ENCODE results near the gene ZC2HC1C.

The ZC2HC1C gene

GRCh38 chr14:75069121-75069810 lies at the start of gene ZC2HC1C:
Gene ZC2HC1C, plus strand, starts transcription at chr14:75069641. Its CDS starts 933 bp downstream, at chr14:75070574.
- peak; percentile 74 to 96 for DNase-seq

- DNase-seq = peak in 1 of 2 experiments; percentile 9
These were observed 46.8 kb upstream of the ZC2HC1C start for GRCh38 chr14:75022655-75023054.

- no peak for DNase-seq
These were observed 46.3 kb upstream of the ZC2HC1C start for GRCh38 chr14:75023108-75023507.

DNA sequence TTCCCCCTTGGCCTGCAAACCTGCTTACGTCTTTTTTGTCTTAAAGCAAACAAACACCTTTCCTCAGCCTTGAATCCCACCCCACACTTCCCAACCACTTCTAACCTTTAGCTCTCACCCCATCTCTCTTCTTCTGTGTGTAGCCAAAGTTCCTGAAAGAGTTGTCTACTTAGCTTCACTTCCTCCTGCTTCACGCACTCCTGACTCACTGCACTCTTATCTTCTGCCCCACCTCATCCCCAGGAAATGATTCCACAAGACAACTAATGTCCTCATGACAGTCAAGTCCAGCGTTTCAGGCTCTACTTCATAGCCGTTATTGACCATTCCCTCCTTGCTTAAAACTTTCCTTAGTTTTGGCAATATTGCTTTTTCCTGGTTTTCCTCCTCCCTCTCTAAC lies 44.4 kb upstream of the ZC2HC1C start:
- no peak for DNase-seq

DNA sequence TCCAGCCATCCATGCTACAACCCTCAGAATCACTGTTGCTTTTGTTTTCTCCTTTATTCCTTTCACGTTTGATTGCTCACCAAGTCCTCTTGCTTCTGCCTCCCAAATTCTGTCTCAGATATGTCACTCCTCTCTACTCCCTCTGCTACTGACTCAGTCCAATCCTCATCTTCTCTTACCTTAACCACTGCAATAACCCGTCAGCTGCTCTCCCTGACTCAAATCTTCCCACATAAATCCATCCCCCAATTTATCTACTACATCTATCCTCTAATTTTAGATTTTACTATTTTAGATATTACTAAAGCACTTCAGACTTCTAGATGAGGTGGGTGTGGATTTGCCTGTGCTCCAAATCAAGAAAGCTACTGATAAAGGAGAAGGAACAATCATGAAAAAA lies 43.6 kb upstream of the ZC2HC1C start:
- no peak for DNase-seq

GRCh38 chr14:75030147-75030546 lies 39.3 kb upstream of the ZC2HC1C start:
- no peak for DNase-seq

- DNase-seq = no peak
These were observed 36.5 kb upstream of the ZC2HC1C start for GRCh38 chr14:75032939-75033338.

- no peak for DNase-seq
These were observed 28.9 kb upstream of the ZC2HC1C start for GRCh38 chr14:75040507-75040906.

DNA sequence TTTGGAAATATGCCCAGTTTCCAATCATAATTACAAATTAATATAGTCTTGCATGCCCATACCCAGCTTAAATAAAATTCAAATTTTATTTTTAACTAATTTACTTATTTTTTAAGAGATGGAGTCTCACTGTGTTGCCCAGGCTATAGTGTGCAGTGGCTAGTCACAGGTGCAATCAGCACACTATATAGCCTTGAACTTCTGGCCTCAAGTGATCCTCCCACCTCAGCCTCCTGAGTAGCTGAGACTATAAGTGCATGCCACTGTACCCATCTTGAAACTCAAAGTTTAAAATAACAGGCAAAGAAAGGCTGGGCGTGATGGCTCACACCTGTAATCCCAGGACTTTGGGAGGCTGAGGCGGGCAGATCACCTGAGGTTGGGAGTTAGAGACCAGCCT lies 28.5 kb upstream of the ZC2HC1C start:
- DNase-seq = no peak

DNA sequence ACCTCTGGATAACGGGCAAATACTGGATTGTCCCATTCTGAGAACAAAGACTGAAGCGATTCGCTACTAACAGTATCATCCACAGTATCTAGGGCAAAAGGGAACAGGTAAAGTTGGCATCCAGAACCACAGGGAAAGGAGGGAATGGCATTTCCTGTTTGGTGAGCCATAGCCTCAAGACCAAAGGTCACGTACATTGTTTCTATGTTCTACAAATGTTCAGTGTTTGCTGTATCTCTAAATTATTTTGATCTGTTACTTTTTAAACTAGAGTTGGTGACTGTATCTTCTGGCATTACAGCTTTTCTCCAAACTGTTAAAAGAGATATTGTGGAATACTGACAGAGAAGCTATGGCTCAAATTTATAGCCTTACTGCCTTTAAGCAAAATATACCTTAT lies 27.8 kb upstream of the ZC2HC1C start:
- no peak for DNase-seq

DNA sequence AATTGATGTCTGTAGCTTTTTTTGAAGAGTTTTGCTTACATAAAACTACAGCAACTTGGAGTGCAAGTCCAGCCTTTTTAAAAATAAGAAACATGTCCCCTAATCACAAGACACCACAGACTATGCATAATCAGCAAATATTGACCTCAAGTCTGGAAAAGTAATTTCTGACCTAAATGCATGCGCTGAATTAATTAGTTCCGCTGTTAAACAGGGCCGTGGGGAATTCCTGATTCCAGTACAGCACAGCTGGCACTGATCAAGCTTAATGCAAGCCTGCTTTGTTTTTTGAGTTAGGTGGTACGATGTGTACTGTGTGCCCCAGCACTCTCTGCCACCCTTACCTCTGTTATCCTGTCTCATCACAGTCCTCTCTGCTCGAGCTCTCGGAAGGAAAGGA lies 27.4 kb upstream of the ZC2HC1C start:
- DNase-seq = peak in 1 of 2 experiments; percentile 23

DNA sequence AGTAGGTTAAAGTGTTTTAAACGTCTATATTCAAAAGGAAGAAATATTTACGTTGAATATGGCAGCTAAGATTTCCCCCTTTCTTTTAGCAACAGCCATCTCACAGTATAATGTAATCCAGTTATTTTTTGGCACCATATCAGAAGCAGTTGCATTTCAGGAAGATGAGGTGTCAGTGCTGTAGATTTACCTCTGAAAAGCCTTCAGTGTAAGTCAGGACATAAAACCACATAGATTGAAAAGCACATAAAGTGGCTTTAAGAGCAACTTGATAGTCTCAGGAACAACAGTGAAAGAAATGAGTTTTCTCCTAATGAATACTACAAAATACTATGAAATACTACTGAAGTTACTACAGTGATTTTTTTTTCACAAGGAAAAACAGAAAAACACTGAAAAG lies 25.1 kb upstream of the ZC2HC1C start:
- no peak for DNase-seq

DNA sequence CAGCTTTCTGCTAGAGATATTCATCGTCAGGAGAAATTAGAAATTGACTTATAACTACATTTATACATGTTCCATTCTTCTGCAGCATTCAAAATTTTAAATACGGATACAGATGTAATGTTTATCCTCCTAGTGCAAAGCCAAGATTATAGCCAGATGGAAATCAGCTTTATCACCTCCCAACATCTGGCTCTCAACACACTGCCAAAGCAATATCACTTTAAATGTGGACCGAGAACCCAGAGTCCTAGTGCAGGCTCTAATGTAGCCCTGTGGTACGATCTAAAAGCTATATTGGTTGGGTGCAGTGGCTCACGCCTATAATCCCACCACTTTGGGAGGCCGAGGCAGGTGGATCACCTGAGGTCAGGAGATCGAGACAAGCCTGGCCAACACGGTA lies 24.7 kb upstream of the ZC2HC1C start:
- no peak for DNase-seq

DNA sequence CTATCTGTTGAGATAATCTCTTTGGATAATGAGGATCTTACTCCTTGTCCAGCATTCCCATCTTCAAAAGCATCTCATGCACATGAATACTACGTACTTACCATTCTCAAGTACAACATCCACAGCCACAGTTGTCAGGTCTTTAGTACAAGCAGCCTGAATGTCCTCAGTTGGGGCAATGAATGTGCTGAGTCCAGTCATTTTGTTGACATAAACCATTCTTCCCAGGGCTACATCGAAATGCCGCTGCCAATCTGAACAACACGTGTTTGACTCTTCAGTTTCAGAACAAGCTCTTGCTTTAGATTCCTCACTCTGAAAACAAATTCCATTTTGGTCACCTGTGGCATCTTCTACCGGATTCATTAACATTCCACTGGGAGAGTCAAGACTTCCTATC lies 23.2 kb upstream of the ZC2HC1C start:
- DNase-seq = no peak

GRCh38 chr14:75046899-75047298 lies 22.5 kb upstream of the ZC2HC1C start:
- no peak for DNase-seq

DNA sequence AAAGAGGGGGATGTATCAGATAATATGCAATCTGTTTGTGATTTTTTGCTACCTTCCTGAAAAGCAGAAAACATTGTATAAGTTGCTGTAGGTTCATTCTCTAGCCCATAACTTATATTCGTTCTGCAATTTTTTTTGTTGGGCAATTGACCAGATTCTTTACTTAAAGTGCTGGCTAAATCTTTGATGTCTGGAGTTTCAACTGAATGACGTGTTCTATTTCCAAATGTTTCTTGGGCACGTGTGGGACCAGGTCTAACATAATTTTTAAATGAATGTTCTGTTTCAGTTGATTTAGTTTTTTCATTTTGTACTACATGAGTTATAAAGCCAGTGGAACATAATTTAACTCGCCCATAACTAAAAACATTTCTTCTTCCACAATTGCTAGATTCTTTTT lies 21.9 kb upstream of the ZC2HC1C start:
- no peak for DNase-seq

DNA sequence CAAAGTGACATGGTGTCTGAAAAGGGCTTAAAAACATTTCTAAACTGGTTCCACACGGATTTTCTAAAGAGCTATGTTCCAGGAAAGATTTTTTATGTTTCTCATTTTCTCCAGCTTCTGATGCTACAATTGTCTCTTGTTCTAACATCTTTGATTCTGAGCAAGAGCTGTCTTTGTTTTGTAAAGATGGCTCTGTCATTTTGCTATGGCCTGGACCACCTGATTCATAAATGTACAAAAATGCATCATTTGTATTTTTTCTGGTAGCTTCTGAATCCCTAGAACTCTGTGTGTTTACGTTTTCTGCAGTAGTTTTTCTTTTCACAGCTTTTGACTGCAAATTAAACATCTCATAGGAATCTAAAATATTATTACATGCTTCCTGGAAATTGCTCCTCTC lies 21.3 kb upstream of the ZC2HC1C start:
- no peak for DNase-seq

GRCh38 chr14:75049136-75049535 lies 20.3 kb upstream of the ZC2HC1C start:
- no peak for DNase-seq

- DNase-seq = no peak
These were observed 19.7 kb upstream of the ZC2HC1C start for GRCh38 chr14:75049731-75050201.

- peak; percentile 73 to 93 for DNase-seq
These were observed 18.4 kb upstream of the ZC2HC1C start, which contains the start of gene MLH3 for GRCh38 chr14:75050852-75051555. Gene MLH3, minus strand, starts transcription at chr14:75051467. Its CDS starts 1,812 bp downstream, at chr14:75049655.

DNA sequence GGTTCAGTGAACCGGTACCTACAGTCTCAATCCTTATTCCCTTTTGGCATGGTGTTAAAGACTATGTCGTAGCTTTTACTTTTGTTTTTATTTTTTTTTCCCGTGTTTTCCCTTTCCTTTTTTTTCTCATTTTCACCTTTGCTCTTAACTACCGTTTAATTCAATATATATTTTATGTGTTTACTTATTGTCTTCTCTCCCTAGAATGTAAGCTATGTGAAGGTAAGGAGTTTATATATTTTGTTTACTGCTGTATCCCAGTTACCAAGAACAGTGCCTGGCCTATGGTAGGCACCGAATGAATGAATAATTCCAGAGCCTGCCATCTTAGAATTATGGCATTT lies 17.9 kb upstream of the ZC2HC1C start:
- no peak for DNase-seq

DNA sequence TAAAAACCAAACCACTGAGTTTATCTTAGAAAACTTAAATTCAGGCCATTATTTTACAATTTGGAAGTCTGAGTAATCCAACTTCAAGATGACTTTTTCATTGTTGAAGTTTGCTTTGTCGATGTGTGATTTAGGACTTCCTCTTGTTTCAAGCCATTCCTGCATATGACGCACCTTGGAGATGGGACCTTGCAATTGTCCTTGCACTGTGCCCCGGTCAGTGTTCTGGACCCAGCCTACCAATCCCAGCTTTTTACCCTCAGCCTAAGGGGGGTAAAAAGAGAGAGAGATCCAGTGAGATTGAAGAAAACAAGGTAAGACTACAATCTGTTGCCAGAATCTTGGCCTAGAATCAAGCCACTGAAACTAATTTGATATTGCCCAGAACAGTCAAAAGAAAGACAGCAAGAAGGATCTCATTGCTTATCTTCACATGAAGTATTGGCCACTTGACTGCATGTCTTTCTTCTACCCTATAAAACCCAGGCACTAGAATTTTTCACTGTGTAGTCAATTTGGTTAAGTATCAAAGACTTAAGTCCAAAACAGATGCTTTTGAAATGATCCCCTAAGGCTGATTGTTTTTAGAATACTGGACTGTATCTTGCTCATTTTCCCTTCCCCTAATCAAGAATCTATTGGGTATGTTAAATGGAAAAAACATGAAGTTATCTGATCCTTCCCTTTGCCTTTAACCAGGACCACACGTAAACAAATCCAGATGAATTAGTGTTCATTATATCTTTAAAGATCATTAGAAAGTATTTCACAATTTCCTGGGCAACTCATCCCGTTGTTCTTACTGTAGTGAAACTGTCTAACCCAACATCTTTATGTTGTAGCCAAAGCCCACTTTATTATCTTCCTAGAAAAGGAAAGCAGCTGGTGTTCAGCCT lies 15.8 kb upstream of the ZC2HC1C start:
- DNase-seq = no peak

- no peak for DNase-seq
These were observed 15.0 kb upstream of the ZC2HC1C start for GRCh38 chr14:75054421-75054820.

Data from NCI-H526 (cell line).